HepG2 (cell line): ENCODE measurements around the gene CSTB. TPM values are rescaled to one million over a fixed set of nuclear protein-coding genes. Genes with fewer than 3 reads are reported as not detected.

ENCODE experiments used
- ATF7 ChIP-seq, 2 experiments: fragments of 450-650 bp in 1 of 2; sonication (generic) in 1 of 2; formaldehyde crosslinking in 1 of 2; IDR thresholded peaks; 2 replicates each; pipeline versions ENCODE4 v1.4.0 to v1.6.1; 2016 to 2020; ENCODE audit warnings: antibody characterized with exemption in 1 of 2, mild to moderate bottlenecking in 1 of 2, missing genetic modification reagents in 1 of 2
- ATRX ChIP-seq: sonication (generic); formaldehyde crosslinking; IDR thresholded peaks from 2 replicates; pipeline ENCODE4 v1.4.0; 2020; ENCODE audit warnings: missing genetic modification reagents, borderline replicate concordance
- CBX1 ChIP-seq: IDR thresholded peaks from one replicate; pipeline ENCODE4 v1.6.1; 2016; ENCODE audit warnings: antibody characterized with exemption, low read depth
- ERF ChIP-seq: IDR thresholded peaks from 2 replicates; pipeline ENCODE4 v1.6.1; 2018; ENCODE audit warnings: missing biosample characterization, missing genetic modification reagents
- ETV5 ChIP-seq: IDR thresholded peaks from 2 replicates; pipeline ENCODE4 v1.6.1; 2018; ENCODE audit warnings: missing biosample characterization, missing genetic modification reagents, inconsistent platforms, borderline replicate concordance
- GMEB1 ChIP-seq: sonication (generic); formaldehyde crosslinking; IDR thresholded peaks from 2 replicates; pipeline ENCODE4 v1.5.1; 2020; ENCODE audit warnings: missing genetic modification reagents, mild to moderate bottlenecking, borderline replicate concordance
- GRHL1 ChIP-seq: sonication (generic); formaldehyde crosslinking; conservative IDR thresholded peaks from 2 replicates; pipeline ENCODE4 v1.8.0; 2022; ENCODE audit warnings: missing genetic modification reagents
- HDAC6 ChIP-seq: fragments of 200-600 bp; sonication (generic); IDR thresholded peaks from 2 replicates; pipeline ENCODE4 v1.7.0; 2017; ENCODE audit warnings: mild to moderate bottlenecking, antibody characterized with exemption, low read length, low read depth
- KLF15 ChIP-seq: sonication (generic); formaldehyde crosslinking; IDR thresholded peaks from 2 replicates; pipeline ENCODE4 v1.8.1; 2023; ENCODE audit warnings: borderline replicate concordance, mild to moderate bottlenecking, inconsistent platforms, missing genetic modification reagents, mixed read lengths
- MAF1 ChIP-seq: sonication (generic); formaldehyde crosslinking; IDR thresholded peaks from 2 replicates; pipeline ENCODE4 v1.5.0; 2020; ENCODE audit warnings: missing genetic modification reagents, borderline replicate concordance
- NFE2 ChIP-seq: sonication (generic); formaldehyde crosslinking; IDR thresholded peaks from 2 replicates; pipeline ENCODE4 v1.4.0; 2020; ENCODE audit warnings: missing genetic modification reagents
- NR2C2 ChIP-seq: sonication (generic); formaldehyde crosslinking; IDR thresholded peaks from 2 replicates; pipeline ENCODE4 v1.4.0; 2020; ENCODE audit warnings: missing genetic modification reagents, mild to moderate bottlenecking, moderate library complexity, borderline replicate concordance
- NR2F6 ChIP-seq, 2 experiments: IDR thresholded peaks; 2 replicates each; pipeline ENCODE4 v1.6.1; 2016; ENCODE audit warnings: antibody characterized with exemption in 1 of 2, mild to moderate bottlenecking in 1 of 2
- PPARG ChIP-seq: conservative IDR thresholded peaks from 2 replicates; pipeline ENCODE4 v1.6.1; 2016; ENCODE audit warnings: missing biosample characterization, missing genetic modification reagents
- RBM22 ChIP-seq: fragments of 200-400 bp; formaldehyde crosslinking; optimal IDR thresholded peaks from 2 replicates; pipeline ENCODE3; 2017; ENCODE audit warnings: mild to moderate bottlenecking, low read length, moderate library complexity
- SKI ChIP-seq: fragments of 450-650 bp; IDR thresholded peaks from one replicate; pipeline ENCODE4 v1.6.1; 2018; ENCODE audit warnings: mild to moderate bottlenecking; ENCODE audit not compliant: partially characterized antibody
- TCF7 ChIP-seq: sonication (generic); IDR thresholded peaks from 2 replicates; pipeline ENCODE4 v1.6.1; 2016; ENCODE audit warnings: antibody characterized with exemption, low read depth
- TP53 ChIP-seq: sonication (generic); formaldehyde crosslinking; conservative IDR thresholded peaks from 2 replicates; pipeline ENCODE4 v1.4.0; 2020; ENCODE audit warnings: missing genetic modification reagents
- XRCC5 ChIP-seq: fragments of 200-400 bp; formaldehyde crosslinking; optimal IDR thresholded peaks from 2 replicates; pipeline ENCODE3; 2017; ENCODE audit warnings: mild to moderate bottlenecking, low read length
- ZNF580 ChIP-seq: IDR thresholded peaks from 2 replicates; pipeline ENCODE4 v1.6.1; 2016; ENCODE audit warnings: low read depth, borderline replicate concordance
- ZNF777 ChIP-seq: sonication (generic); formaldehyde crosslinking; IDR thresholded peaks from 2 replicates; pipeline ENCODE4 v1.4.0; 2020; ENCODE audit warnings: missing genetic modification reagents
- ZSCAN22 ChIP-seq: sonication (generic); formaldehyde crosslinking; IDR thresholded peaks from 2 replicates; pipeline ENCODE4 v1.4.0; 2020; ENCODE audit warnings: mild to moderate bottlenecking, missing genetic modification reagents
- polyA plus RNA-seq, 8 experiments: library from polyadenylated mRNA; depleted of rRNA in 3 of 8; stranded (reverse) in 7 of 8; unstranded in 1 of 8; fragments of >200 nt; fragmentation: Illumina TruSeq in 4 of 8; extraction: Trizol in 4 of 8; gene quantifications; 2 replicates each; pipeline versions ENCODE4 v1.2.1 to v1.2.3, GENCODE V29; 2011 to 2016; ENCODE audit warnings: low read depth in 4 of 8, missing spikeins in 1 of 8, mixed read lengths in 1 of 8; ENCODE audit not compliant: insufficient read depth in 1 of 8
- total RNA-seq, 5 experiments: library from RNA; depleted of rRNA; stranded (reverse); fragments of >200 nt; fragmentation: Illumina TruSeq; extraction: Trizol; gene quantifications; 2 replicates each; pipeline ENCODE4 v1.2.3, GENCODE V29; 2016; ENCODE audit warnings: low read depth in 1 of 5
- TF ChIP-seq, protein P1 (sequence below): sonication (generic); formaldehyde crosslinking; conservative IDR thresholded peaks from 2 replicates; pipeline ENCODE4 v1.4.0; 2020; ENCODE audit warnings: mild to moderate bottlenecking, missing genetic modification reagents, moderate library complexity

CSTB gene
- total and polyA plus RNA-seq, 2 of the 13 experiments (the other 11 are each of a cell fraction or from before 2014, with no cell fraction given) = 11.7 to 94.1 TPM

DNA sequence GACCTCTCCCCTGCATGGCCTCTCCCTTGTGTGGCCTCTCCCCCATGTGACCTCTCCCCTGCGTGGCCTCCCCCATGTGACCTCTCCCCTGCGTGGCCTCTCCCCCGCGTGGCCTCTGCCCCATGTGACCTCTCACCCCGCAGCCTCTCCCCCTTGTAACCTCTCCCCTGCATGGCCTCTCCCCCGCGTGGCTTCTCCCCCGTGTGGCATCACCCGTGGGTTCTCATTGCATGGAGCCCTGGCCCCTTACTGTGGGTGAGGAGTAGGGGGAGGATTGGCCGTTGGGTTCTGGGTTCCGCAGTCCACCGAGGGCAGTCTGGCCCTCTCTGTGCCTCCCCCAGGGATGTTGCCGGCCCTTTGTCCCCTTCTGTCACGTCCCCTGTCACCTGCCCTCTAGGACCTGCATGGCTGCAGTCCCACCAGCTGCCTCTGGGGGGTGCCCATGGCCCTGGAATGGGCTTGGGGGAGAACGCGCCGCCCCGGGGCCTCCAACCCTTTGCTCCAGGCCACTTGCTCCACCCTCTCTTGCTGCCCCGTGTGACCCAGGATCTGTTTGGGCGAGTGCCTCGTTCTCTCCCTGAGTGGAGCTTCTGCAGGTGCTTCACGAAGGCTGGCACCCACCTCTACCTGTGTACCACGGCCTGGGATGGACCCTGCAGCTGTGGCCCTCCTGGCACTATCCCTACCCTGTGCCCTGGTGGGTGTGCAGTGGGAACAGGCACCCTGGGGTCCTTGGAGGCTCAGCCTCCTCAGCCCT, 34.6 kb upstream of the CSTB start (continued):
- no peak for TF ChIP-seq KLF15 (CRISPR knock-in tag)
- no peak for TF ChIP-seq SKI
- peak; percentile 90 for TF ChIP-seq XRCC5
- TF ChIP-seq, protein P1, sequence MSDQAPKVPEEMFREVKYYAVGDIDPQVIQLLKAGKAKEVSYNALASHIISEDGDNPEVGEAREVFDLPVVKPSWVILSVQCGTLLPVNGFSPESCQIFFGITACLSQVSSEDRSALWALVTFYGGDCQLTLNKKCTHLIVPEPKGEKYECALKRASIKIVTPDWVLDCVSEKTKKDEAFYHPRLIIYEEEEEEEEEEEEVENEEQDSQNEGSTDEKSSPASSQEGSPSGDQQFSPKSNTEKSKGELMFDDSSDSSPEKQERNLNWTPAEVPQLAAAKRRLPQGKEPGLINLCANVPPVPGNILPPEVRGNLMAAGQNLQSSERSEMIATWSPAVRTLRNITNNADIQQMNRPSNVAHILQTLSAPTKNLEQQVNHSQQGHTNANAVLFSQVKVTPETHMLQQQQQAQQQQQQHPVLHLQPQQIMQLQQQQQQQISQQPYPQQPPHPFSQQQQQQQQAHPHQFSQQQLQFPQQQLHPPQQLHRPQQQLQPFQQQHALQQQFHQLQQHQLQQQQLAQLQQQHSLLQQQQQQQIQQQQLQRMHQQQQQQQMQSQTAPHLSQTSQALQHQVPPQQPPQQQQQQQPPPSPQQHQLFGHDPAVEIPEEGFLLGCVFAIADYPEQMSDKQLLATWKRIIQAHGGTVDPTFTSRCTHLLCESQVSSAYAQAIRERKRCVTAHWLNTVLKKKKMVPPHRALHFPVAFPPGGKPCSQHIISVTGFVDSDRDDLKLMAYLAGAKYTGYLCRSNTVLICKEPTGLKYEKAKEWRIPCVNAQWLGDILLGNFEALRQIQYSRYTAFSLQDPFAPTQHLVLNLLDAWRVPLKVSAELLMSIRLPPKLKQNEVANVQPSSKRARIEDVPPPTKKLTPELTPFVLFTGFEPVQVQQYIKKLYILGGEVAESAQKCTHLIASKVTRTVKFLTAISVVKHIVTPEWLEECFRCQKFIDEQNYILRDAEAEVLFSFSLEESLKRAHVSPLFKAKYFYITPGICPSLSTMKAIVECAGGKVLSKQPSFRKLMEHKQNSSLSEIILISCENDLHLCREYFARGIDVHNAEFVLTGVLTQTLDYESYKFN (CRISPR knock-in tag) = no peak; the same call in 1 of the 2 replicates
- TF ChIP-seq ZNF580 (CRISPR knock-in tag) = no peak
- TF ChIP-seq GRHL1 (CRISPR knock-in tag) = no peak
- no peak for TF ChIP-seq TP53 (CRISPR knock-in tag)
- TF ChIP-seq ZNF777 (CRISPR knock-in tag) = no peak
- TF ChIP-seq ERF (CRISPR knock-in tag) = peak; percentile 46; the same call in 1 of the 2 replicates
- no peak for TF ChIP-seq ATRX (CRISPR knock-in tag)
- TF ChIP-seq PPARG (CRISPR knock-in tag) = no peak
- no peak for TF ChIP-seq NR2C2 (CRISPR knock-in tag)
- no peak for TF ChIP-seq NFE2 (CRISPR knock-in tag)
- TF ChIP-seq ZSCAN22 (CRISPR knock-in tag) = no peak
- TF ChIP-seq RBM22 = peak; percentile 52
- peak; percentile 14 for TF ChIP-seq CBX1
- TF ChIP-seq MAF1 = no peak
- peak; percentile 43; the same call in 1 of the 2 replicates for TF ChIP-seq NR2F6 (IDR thresholded peaks at IDR 0.05)
- peak; percentile 70; the same call in 1 of the 2 replicates for TF ChIP-seq NR2F6 (CRISPR knock-in tag; IDR thresholded peaks at IDR 0.05)
- TF ChIP-seq TCF7 = no peak
- TF ChIP-seq ETV5 (CRISPR knock-in tag) = no peak
- TF ChIP-seq GMEB1 (CRISPR knock-in tag) = no peak
- TF ChIP-seq ATF7 (IDR thresholded peaks at IDR 0.05) = no peak
- no peak for TF ChIP-seq ATF7 (CRISPR knock-in tag; IDR thresholded peaks at IDR 0.05)
- TF ChIP-seq HDAC6 = no peak
